Nephron (organoid): ENCODE measurements around the gene DLGAP4.

ENCODE experiments used
- H3K27ac Mint-ChIP-seq, 3 experiments: 2 replicates each; pipeline ENCODE4 v1.8.0; 2020; ENCODE audit warnings: mixed read lengths in 3 of 3, mild to moderate bottlenecking in 2 of 3, moderate library complexity in 1 of 3
- H3K27me3 Mint-ChIP-seq: 2 replicates; pipeline ENCODE4 v1.8.0; 2021; ENCODE audit warnings: low read depth, mild to moderate bottlenecking, moderate library complexity, mixed read lengths
- H3K36me3 Mint-ChIP-seq: 2 replicates; pipeline ENCODE4 v1.8.0; 2020; ENCODE audit warnings: low read depth, mixed read lengths
- H3K4me1 Mint-ChIP-seq: 2 replicates; pipeline ENCODE4 v1.8.0; 2020; ENCODE audit warnings: mixed read lengths
- H3K4me3 Mint-ChIP-seq, 3 experiments: 2 replicates each; pipeline ENCODE4 v1.8.0; 2020; ENCODE audit warnings: mild to moderate bottlenecking in 3 of 3, mixed read lengths in 3 of 3, moderate library complexity in 2 of 3
- H3K9me3 Mint-ChIP-seq: 2 replicates; pipeline ENCODE4 v1.8.0; 2020; ENCODE audit warnings: mixed read lengths
- CTCF ChIP-seq, 3 experiments: fragments of 200-600 bp; sonication (generic); IDR thresholded peaks; one replicate each; pipeline ENCODE4 v1.5.0; 2021; ENCODE audit warnings: antibody characterized with exemption in 3 of 3; ENCODE audit not compliant: unreplicated experiment in 3 of 3

DLGAP4 gene

DNA sequence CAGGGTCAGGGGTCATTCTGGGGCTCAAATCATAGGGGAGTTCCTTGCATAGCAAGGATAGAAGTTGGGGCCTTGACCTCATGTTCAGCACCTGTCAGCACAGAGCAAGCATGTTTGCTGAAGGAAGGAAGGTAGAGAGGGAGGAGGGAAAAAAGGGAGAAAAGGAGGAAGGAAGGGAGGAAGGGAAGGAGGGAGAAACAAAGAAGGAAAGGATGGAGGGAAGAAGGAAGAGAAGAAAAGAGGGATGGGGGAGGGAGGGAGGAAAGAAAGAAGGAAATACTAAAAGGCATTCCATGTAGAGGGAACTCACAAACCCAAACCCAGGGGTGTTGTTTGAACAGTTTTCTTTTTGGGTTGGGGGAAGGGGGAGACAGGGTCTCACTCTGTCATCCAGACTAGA lies 80.1 kb downstream of the DLGAP4 start:
- Mint-ChIP-seq H3K4me3 (no peak overlapping the region), H3K9me3 (no peaks in the 10 kb centered on the region), H3K4me1 (no peaks in the 10 kb centered on the region), H3K36me3 (no peaks in the 10 kb centered on the region), H3K27me3 (peaks cover 27% of the 10 kb centered on the region), H3K27ac (no peak overlapping the region)
- TF ChIP-seq CTCF (IDR thresholded peaks at IDR 0.05; ENCODE audit: unreplicated experiment in 3 of 3) = no peak

- no peak overlapping the region for H3K27ac Mint-ChIP-seq
- peaks cover 27% of the 10 kb centered on the region for H3K27me3 Mint-ChIP-seq
- TF ChIP-seq CTCF (IDR thresholded peaks at IDR 0.05; ENCODE audit: unreplicated experiment in 3 of 3) = no peak
- H3K4me3 Mint-ChIP-seq = no peak overlapping the region
- H3K36me3 Mint-ChIP-seq = no peaks in the 10 kb centered on the region
- H3K9me3 Mint-ChIP-seq = no peaks in the 10 kb centered on the region
- no peaks in the 10 kb centered on the region for H3K4me1 Mint-ChIP-seq
Measured at GRCh38 chr20:36390269-36390668, 84.1 kb downstream of the DLGAP4 start.

DNA sequence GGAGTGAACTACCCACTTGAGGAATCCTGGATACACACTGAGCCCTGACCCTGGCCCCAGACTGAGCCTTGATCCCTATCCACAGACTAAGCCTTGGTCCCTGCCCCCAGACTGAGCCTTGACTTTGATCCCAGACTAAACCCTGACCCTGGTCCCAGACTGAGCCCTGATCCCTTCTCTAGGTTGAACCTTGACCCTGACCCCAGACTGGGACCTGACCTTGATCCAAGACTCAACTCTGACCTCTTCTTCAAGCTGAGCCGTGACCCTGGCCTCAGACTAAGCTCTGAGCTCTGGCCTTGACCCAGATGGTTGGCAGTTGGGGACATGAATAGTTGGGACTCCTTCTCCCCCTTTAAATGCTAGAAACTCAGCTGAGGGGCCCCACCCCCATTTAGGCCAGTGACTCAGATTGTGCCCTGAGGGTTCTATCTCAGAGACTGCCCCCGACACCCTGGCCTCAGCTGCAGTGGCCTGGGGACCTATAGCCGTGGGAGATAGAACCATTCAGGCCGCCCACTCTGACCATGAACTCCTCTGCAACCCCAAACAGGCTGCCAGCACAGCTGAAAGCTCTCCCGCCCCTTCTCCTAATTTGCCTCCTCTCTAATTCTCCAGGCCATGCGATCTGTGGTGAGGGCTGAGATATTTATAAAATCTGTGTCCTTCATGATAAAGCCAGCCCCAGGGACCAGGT lies 84.7 kb downstream of the DLGAP4 start:
- peaks cover 27% of the 10 kb centered on the region for H3K27me3 Mint-ChIP-seq
- H3K36me3 Mint-ChIP-seq = no peaks in the 10 kb centered on the region
- no peaks in the 10 kb centered on the region for H3K9me3 Mint-ChIP-seq
- no peaks in the 10 kb centered on the region for H3K4me1 Mint-ChIP-seq
- TF ChIP-seq CTCF (IDR thresholded peaks at IDR 0.05; ENCODE audit: unreplicated experiment in 3 of 3) = no peak
- H3K27ac Mint-ChIP-seq = no peak overlapping the region
- no peak overlapping the region for H3K4me3 Mint-ChIP-seq

DNA sequence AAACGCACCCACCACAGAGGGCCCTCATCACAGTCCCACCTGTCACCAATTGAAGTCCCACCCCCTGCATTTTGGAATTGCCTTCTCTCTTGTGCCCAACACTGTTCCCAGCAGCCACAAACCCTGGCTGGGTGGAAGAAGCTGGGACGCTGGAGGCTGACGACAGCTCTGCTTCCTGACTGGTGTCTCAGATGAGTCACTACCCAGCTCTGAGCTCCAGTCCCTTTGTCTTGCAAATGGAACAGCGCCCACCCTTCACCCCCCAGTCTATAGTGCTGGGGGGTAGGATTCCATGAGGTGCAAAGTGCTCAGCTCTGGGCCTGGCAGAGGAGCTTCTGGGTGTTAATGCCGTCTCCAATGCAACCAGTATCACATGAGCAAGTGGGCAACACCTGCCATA lies 85.3 kb downstream of the DLGAP4 start:
- Mint-ChIP-seq H3K4me3 (no peak overlapping the region), H3K9me3 (no peaks in the 10 kb centered on the region), H3K36me3 (no peaks in the 10 kb centered on the region), H3K4me1 (no peaks in the 10 kb centered on the region), H3K27me3 (peaks cover 30% of the 10 kb centered on the region), H3K27ac (no peak overlapping the region)
- no peak for TF ChIP-seq CTCF (IDR thresholded peaks at IDR 0.05; ENCODE audit: unreplicated experiment in 3 of 3)

- TF ChIP-seq CTCF (IDR thresholded peaks at IDR 0.05; ENCODE audit: unreplicated experiment in 3 of 3) = no peak
- Mint-ChIP-seq H3K9me3 (no peaks in the 10 kb centered on the region), H3K4me1 (no peaks in the 10 kb centered on the region), H3K27ac (no peak overlapping the region), H3K27me3 (peaks cover 30% of the 10 kb centered on the region), H3K36me3 (no peaks in the 10 kb centered on the region), H3K4me3 (no peak overlapping the region)
Measured at GRCh38 chr20:36391955-36392354, 85.8 kb downstream of the DLGAP4 start.

DNA sequence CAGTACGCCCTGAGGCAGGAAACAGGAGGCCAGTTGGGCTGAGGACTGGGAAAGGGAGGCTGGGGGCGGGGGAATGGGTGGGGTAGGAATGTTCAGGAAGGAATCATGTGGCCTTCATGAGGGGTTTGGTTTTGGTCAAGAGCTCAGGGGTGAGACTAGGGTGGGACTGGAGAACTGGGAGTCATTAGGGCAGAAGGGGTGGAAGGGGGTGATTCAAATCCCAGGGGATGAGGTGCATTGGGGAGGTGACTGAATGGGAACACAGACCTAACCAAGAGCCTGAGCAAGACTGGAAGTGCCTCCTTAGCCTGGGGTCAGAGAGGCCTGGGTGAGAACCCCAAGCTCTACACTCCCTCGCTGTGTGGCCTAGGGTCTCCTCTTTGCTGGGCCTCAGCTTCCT lies 86.8 kb downstream of the DLGAP4 start:
- Mint-ChIP-seq H3K27me3 (peaks cover 36% of the 10 kb centered on the region), H3K36me3 (no peaks in the 10 kb centered on the region), H3K27ac (no peak overlapping the region), H3K4me3 (no peak overlapping the region), H3K9me3 (no peaks in the 10 kb centered on the region), H3K4me1 (no peaks in the 10 kb centered on the region)
- no peak for TF ChIP-seq CTCF (IDR thresholded peaks at IDR 0.05; ENCODE audit: unreplicated experiment in 3 of 3)
